AG09319 (cell line): ENCODE data around the gene GAS2L2.

Experiments used
- DNase-seq: peaks from one replicate; pipeline ENCODE4 v3.0.0-alpha.2; 2010; ENCODE audit warnings: low read depth; ENCODE audit errors: extremely low read depth
- CTCF ChIP-seq: IDR thresholded peaks from 2 replicates; pipeline ENCODE4 v1.5.1; 2011; ENCODE audit warnings: low read depth, mild to moderate bottlenecking, inconsistent platforms, low read length, moderate library complexity

Gene GAS2L2

GRCh38 chr17:35726127-35726952 lies 26.7 kb downstream of the GAS2L2 start:
- no peak for TF ChIP-seq CTCF
- DNase-seq: peak; percentile 69

GRCh38 chr17:35725802-35726126 lies 27.3 kb downstream of the GAS2L2 start:
- no peak for DNase-seq
- TF ChIP-seq CTCF: no peak

- TF ChIP-seq CTCF: no peak
Observed at GRCh38 chr17:35725058-35725457, 28.0 kb downstream of the GAS2L2 start.

GRCh38 chr17:35723735-35724134 lies 29.3 kb downstream of the GAS2L2 start:
- no peak for DNase-seq
- TF ChIP-seq CTCF: no peak

More at GRCh38 chr17:35725058-35725457, 28.0 kb downstream of the GAS2L2 start:
- DNase-seq: no peak

DNA sequence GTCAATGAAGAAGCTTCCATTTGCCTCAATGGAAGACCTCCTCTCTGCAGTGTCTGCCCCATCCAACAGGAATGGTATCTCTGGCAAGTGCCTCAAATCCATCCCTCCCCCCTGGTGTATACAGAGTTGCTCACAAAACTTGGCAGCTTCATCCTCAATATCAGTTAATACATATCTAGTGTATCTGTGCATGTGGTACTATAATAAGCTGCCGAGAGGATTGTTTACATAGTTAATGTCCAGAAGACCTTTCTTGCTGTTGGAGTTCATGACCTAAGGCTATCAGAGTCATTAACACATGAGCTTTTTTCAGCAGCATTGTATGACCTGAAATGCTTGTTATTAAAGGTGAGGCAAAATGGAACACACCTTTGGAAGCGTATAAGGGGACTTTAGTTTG lies 35.6 kb downstream of the GAS2L2 start:
- DNase-seq: no peak

GRCh38 chr17:35716897-35717465 lies 36.1 kb downstream of the GAS2L2 start:
- DNase-seq: no peak
- TF ChIP-seq CTCF: no peak

More for the DNA sequence above, 35.6 kb downstream of the GAS2L2 start:
- no peak for TF ChIP-seq CTCF

GRCh38 chr17:35716173-35716572 lies 36.9 kb downstream of the GAS2L2 start:
- TF ChIP-seq CTCF: no peak
- DNase-seq: no peak
